HAP-1 (cell line): ENCODE results near the gene NT5DC2.

Experiments used
- DNase-seq, 2 experiments: peaks; one replicate each; pipeline ENCODE4 v3.0.0-alpha.2; 2016 to 2020; ENCODE audit warnings: low spot score in 2 of 2
- H3K27me3 ChIP-seq: fragments of 250-450 bp; sonication (Bioruptor Pico); 2 replicates; pipeline ENCODE4 v1.5.1; 2020; ENCODE audit warnings: low read depth, mild to moderate bottlenecking, moderate library complexity
- H3K36me3 ChIP-seq: fragments of 250-450 bp; sonication (Bioruptor Pico); replicated peaks from 2 replicates; pipeline ENCODE4 v1.5.1; 2020; ENCODE audit warnings: mild to moderate bottlenecking
- H3K4me1 ChIP-seq: fragments of 250-450 bp; sonication (Bioruptor Pico); 2 replicates; pipeline ENCODE4 v1.5.1; 2020; ENCODE audit warnings: mild to moderate bottlenecking
- H3K4me3 ChIP-seq: fragments of 250-450 bp; sonication (Bioruptor Pico); 2 replicates; pipeline ENCODE4 v1.5.1; 2020; ENCODE audit warnings: mild to moderate bottlenecking, moderate library complexity
- H3K9me3 ChIP-seq: fragments of 250-450 bp; sonication (Bioruptor Pico); 2 replicates; pipeline ENCODE4 v1.5.1; 2020; ENCODE audit warnings: mild to moderate bottlenecking, moderate library complexity
- in situ Hi-C: fragments of 300-500 bp; cut with MboI; formaldehyde crosslinking; loops from 3 replicates; pipeline ENCODE4 v1.14.3; 2020; ENCODE audit warnings: low sequenced_read_pairs, inconsistent platforms, mixed read lengths

NT5DC2 gene

DNA sequence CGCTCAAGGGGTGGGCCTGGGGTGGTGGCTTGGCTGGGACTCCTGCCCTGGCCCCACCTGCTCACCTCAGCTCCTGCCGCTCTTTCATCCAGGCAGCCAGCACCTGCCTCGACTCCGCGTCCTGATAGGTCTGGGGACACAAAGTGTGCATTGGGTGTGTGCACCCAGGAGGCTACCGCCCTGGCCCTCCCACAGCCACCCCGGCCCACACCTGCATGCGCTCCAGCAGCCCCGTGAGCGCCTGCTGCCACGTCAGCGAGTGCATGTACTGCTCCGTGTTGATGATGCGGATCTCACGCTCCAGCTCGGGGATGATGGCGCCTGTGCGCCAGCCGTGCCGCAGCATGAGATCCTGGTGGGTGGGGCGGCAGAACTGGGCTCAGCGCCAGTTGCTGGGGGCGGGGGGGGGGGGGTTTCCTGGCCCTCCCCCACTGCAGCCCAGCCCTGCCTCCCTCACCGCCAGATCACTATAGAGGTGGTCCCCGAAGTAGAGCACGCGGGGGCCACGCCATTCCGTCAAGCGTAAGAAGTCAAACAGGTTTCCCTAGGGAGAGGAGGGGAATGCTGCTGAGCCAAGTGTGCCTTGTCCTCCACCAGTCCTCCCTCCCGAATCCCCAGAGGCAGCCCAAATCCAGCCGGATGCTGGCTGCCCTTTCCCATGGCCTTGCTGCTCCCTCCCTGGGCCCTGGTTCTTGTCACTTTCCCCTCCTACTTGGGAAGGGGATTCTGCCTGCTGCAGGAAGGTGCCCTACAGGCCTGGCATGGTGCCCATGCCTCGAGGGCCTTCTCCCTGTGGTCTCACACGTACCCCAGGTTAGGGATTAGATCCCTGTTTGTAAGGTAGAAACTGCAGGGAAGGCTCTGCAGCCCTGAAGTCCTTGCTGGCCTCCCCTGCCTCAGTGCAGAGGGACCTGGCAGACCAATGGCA, 8.6 kb downstream of the NT5DC2 start:
- Histone ChIP-seq H3K4me1 (no peaks in the 10 kb centered on the region), H3K36me3 (peaks cover 62% of the 10 kb centered on the region), H3K27me3 (no peaks in the 10 kb centered on the region), H3K9me3 (no peaks in the 10 kb centered on the region), H3K4me3 (no peak overlapping the region)
- in situ Hi-C loops = no loop called here
- no peak for DNase-seq

DNA sequence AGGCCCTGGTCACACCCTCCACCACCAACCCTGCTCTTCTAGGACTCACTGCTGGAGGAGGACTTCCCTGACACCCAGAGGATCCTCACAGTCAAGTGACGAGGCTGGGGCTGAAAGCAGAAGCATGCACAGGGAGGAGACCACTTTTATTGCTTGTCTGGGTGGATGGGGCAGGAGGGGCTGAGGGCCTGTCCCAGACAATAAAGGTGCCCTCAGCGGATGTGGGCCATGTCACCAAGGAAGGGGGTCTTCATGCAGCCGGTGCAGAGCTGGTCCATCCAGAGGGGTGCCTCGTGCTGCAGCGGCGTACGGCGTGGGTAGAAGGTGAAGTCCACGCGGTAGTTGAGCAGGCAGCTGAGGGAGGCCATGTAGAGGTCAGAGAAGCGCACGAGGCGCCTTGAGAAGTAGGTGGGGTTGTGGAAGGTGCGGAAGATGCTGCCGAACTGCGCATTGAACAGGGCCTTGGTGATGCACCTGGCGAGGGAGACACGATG, 9.4 kb downstream of the NT5DC2 start:
- in situ Hi-C loops = no loop called here
- no peak for DNase-seq
- H3K4me1 ChIP-seq = no peaks in the 10 kb centered on the region
- H3K36me3 ChIP-seq = peaks cover 56% of the 10 kb centered on the region
- no peak overlapping the region for H3K4me3 ChIP-seq
- no peaks in the 10 kb centered on the region for H3K9me3 ChIP-seq
- H3K27me3 ChIP-seq = no peaks in the 10 kb centered on the region

DNA sequence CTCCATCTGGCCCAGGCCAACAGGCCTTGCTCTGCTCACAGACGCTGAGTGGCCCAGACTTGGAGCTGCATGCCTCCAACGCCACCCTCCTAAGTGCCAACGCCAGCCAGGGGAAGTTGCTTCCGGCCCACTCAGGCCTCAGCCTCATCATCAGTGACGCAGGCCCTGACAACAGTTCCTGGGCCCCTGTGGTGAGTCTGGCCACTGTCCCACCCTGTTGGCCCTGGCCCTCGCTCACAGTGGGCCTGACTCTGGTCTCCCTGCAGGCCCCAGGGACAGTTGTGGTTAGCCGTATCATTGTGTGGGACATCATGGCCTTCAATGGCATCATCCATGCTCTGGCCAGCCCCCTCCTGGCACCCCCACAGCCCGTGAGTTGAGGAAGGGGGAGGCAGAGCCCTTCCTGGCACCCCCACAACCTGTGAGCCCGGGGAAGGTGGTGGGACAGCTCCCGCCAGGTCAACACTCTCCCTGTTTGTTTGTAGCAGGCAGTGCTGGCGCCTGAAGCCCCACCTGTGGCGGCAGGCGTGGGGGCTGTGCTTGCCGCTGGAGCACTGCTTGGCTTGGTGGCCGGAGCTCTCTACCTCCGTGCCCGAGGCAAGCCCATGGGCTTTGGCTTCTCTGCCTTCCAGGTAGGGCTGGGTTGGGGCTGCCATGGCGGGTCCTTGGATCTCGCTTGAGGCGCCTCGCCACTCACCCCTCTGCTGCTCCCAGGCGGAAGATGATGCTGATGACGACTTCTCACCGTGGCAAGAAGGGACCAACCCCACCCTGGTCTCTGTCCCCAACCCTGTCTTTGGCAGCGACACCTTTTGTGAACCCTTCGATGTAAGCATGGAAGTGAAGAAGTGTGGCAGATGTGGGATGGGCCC, 10.0 kb downstream of the NT5DC2 start:
- Histone ChIP-seq H3K27me3 (no peaks in the 10 kb centered on the region), H3K9me3 (no peaks in the 10 kb centered on the region), H3K36me3 (peaks cover 50% of the 10 kb centered on the region), H3K4me1 (no peaks in the 10 kb centered on the region), H3K4me3 (no peak overlapping the region)
- in situ Hi-C loops = no loop called here
- no peak for DNase-seq

DNA sequence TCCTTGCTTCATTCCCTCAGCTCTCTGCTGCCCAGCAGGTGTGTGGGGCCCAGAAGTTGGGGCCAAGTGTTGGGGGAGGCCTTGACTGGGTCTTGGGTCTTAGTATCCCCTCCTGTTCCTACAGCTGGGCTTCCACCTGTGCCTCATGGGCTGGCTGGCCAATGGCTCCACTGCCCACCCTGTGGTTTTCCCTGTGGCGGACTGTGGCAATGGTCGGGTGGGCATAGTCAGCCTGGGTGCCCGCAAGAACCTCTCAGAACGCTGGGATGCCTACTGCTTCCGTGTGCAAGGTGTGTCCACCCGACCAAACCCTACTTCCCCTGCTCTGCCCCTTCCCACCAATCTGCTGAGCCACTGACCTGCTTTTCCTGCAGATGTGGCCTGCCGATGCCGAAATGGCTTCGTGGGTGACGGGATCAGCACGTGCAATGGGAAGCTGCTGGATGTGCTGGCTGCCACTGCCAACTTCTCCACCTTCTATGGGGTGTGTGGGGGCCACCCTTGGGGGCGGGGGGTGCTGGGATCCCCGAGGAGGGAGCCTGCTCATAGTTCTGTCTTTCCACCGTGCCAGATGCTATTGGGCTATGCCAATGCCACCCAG, 10.9 kb downstream of the NT5DC2 start:
- peaks cover 41% of the 10 kb centered on the region for H3K36me3 ChIP-seq
- no peak for DNase-seq
- H3K4me1 ChIP-seq = no peaks in the 10 kb centered on the region
- no peaks in the 10 kb centered on the region for H3K9me3 ChIP-seq
- H3K4me3 ChIP-seq = no peak overlapping the region
- no peaks in the 10 kb centered on the region for H3K27me3 ChIP-seq
- in situ Hi-C loops = no loop called here

DNA sequence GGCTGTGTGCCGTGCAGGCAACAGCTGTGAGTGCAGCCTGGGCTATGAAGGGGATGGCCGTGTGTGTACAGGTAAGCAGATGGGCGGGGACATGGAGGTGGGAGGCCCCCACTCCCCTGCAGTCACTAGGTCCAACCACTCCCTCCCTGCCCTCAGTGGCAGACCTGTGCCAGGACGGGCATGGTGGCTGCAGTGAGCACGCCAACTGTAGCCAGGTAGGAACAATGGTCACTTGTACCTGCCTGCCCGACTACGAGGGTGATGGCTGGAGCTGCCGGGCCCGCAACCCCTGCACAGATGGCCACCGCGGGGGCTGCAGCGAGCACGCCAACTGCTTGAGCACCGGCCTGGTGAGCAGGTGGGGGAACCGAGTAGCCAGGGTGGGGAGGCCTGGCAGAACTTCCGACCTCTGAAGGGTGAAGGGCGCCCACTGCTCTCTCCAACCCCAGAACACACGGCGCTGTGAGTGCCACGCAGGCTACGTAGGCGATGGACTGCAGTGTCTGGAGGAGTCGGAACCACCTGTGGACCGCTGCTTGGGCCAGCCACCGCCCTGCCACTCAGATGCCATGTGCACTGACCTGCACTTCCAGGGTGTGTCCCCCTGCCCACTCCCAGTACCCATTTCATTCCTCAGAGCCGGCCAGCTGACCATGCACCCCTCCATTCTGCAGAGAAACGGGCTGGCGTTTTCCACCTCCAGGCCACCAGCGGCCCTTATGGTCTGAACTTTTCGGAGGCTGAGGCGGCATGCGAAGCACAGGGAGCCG, 11.6 kb downstream of the NT5DC2 start:
- H3K27me3 ChIP-seq = no peaks in the 10 kb centered on the region
- no peaks in the 10 kb centered on the region for H3K9me3 ChIP-seq
- peaks cover 34% of the 10 kb centered on the region for H3K36me3 ChIP-seq
- DNase-seq = no peak
- in situ Hi-C loops = no loop called here
- no peak overlapping the region for H3K4me3 ChIP-seq
- H3K4me1 ChIP-seq = no peaks in the 10 kb centered on the region

DNA sequence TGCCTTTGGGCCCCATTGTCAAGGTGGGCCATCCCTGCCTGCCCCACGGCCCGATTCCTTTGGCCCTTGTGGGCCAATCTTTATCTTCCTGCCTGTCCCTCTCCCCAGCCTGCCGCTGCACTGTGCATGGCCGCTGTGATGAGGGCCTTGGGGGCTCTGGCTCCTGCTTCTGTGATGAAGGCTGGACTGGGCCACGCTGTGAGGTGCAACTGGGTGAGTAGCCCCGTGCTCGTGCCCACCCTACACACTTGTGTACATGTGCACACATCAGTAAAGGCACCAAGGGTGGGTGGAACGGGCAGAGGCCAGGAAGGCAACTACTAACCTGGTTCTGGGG, 12.2 kb downstream of the NT5DC2 start:
- peaks cover 28% of the 10 kb centered on the region for H3K36me3 ChIP-seq
- DNase-seq = no peak
- H3K9me3 ChIP-seq = no peaks in the 10 kb centered on the region
- no peak overlapping the region for H3K4me3 ChIP-seq
- no peaks in the 10 kb centered on the region for H3K4me1 ChIP-seq
- H3K27me3 ChIP-seq = no peaks in the 10 kb centered on the region
- in situ Hi-C loops = no loop called here

DNA sequence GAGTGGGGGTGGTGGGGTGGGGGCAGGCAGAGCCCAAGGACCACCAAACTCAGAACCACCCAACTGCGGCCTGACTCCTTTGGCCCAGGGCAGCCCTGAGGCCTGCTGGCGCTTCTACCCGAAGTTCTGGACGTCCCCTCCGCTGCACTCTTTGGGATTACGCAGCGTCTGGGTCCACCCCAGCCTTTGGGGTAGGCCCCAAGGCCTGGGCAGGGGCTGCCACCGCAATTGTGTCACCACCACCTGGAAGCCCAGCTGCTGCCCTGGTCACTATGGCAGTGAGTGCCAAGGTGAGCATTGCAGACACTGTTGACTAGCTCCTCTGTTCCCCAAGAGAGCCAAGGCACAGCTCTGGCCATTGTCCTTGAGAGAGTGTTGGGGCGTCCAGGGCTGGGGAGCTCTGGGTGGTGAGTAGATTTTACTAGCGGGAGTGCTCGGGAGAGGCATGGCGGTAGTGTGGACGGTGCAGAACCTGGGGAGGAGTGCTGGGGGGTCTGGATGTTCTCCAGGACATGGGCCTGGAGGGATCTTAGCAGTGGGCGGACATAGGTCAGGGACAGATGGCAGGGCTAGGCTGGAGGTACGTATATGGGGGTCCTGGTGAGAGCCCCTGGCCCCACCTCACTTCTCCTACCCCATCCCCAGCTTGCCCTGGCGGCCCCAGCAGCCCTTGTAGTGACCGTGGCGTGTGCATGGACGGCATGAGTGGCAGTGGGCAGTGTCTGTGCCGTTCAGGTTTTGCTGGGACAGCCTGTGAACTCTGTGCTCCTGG, 12.8 kb downstream of the NT5DC2 start:
- in situ Hi-C loops = no loop called here

DNA sequence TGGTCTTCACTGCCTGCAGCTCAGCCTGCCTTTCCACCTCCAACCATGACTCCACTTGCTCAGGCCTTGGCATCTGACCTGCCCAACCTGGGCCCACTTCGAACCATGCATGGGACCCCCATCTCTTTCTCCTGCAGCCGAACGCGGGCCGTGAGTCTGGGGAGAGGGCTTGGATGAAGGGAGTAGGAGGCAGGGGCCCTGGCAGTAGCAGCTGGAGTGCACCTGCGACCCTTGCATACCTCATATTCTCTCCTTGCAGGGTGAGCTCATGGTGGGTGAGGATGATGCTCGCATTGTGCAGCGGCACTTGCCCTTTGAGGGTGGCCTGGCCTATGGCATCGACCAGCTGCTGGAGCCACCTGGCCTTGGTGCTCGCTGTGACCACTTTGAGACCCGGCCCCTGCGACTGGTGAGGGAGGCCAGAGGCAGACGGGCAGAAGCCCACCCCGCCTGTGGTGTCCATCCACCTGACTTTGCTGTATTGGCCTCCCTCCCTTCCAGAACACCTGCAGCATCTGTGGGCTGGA, 13.5 kb downstream of the NT5DC2 start:
- Histone ChIP-seq H3K9me3 (no peaks in the 10 kb centered on the region), H3K27me3 (no peaks in the 10 kb centered on the region), H3K4me1 (no peaks in the 10 kb centered on the region), H3K4me3 (no peak overlapping the region), H3K36me3 (peaks cover 15% of the 10 kb centered on the region)
- DNase-seq = no peak
- in situ Hi-C loops = no loop called here

More for the DNA sequence above, 12.8 kb downstream of the NT5DC2 start:
- Histone ChIP-seq H3K4me3 (no peak overlapping the region), H3K36me3 (peaks cover 22% of the 10 kb centered on the region), H3K9me3 (no peaks in the 10 kb centered on the region), H3K27me3 (no peaks in the 10 kb centered on the region), H3K4me1 (no peaks in the 10 kb centered on the region)
- no peak for DNase-seq

DNA sequence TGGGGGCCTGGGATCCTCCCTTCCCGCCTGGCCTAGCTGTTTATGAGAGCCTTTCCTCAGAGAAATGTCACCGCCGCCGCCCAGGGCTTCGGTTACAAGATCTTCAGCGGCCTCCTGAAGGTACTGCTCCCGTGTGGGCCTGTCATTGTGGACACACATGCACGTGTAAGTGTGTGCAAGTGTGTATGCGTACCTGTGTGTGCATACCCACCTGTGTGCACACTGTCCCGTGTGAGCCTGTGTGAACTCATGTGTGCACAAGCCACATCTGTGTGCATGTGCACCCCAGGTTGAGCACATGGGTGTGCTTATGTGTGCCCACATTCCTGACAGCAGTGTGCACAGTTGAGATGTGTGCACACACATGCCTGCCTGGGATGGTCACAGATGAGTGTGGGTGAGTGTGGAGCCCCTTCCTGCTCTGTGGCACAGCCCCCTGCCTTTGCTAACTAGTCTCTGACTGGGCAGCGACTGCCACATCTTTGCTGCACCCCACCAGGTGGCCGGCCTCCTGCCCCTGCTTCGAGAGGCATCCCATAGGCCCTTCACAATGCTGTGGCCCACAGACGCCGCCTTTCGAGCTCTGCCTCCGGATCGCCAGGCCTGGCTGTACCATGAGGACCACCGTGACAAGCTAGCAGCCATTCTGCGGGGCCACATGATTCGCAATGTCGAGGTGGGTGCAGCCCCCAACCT, 14.1 kb downstream of the NT5DC2 start:
- H3K9me3 ChIP-seq = no peaks in the 10 kb centered on the region
- no peak for DNase-seq
- H3K27me3 ChIP-seq = no peaks in the 10 kb centered on the region
- no peaks in the 10 kb centered on the region for H3K4me1 ChIP-seq
- H3K36me3 ChIP-seq = peaks cover 13% of the 10 kb centered on the region
- in situ Hi-C loops = no loop called here
- H3K4me3 ChIP-seq = no peak overlapping the region

DNA sequence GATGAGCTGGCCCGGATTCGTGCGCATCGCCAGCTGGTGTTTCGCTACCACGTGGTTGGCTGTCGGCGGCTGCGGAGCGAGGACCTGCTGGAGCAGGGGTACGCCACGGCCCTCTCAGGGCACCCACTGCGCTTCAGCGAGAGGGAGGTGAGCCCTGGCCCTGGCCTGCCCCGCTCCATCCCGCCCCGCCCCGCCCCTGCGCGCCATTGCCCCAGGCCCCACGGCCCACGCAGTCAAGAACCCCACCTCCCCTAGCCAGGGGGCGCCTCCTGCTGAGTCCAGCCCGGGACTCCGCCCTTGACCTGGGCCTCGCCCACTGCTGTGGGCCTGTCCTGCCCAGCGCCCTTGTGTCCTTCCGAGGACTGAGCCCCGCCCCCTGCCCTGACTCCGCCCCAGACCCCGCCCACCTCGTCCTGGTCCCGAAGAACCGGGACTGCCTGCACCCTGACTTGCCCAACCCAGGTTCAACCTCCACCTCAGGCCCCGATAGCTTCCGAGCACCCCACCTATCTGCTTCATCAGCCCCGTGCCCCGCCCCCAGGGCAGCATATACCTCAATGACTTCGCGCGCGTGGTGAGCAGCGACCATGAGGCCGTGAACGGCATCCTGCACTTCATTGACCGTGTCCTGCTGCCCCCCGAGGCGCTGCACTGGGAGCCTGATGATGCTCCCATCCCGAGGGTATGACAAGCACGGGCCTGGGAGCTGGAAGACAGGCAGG, 14.8 kb downstream of the NT5DC2 start:
- Histone ChIP-seq H3K4me1 (no peaks in the 10 kb centered on the region), H3K4me3 (no peak overlapping the region), H3K9me3 (no peaks in the 10 kb centered on the region), H3K27me3 (no peaks in the 10 kb centered on the region), H3K36me3 (peaks cover 6% of the 10 kb centered on the region)
- in situ Hi-C loops = no loop called here
- DNase-seq = peak in 1 of 2 experiments; percentile 50

DNA sequence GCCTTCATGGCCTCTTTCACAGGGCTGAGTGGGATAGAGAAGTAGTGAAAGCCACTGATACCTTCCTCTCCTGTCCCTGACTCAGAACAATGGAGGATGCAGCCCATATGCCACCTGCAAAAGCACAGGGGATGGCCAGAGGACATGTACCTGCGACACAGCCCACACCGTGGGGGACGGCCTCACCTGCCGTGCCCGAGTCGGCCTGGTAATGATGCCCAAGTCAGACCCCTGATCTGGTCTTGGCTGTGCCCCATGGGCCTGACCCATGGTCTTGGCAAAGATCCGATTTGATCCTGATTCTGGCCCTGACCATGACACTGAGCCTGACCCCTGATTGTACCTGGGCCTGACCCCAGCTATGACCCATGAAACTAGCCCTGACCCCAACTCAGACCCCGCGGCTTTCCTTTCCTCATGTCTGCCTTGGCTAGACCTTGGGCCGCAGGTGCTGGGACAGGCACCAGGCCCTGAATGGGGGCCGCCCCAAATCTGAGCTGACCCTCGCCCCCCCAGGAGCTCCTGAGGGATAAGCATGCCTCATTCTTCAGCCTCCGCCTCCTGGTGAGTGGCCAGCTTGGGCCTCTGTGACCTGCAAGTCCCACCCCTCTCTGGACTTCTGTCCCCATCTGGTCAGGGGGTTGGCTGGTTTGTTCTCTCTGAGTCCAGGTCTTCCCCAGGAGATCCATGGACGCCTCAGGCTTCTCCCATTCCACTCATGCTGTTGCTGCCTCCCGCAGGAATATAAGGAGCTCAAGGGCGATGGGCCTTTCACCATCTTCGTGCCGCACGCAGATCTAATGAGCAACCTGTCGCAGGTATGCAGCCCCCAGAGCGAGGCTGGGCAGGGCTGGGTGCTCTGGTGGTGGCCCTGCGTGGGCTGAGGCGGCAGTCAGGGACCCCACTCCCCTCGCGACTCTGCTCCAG, 15.6 kb downstream of the NT5DC2 start:
- in situ Hi-C loops = no loop called here
- Histone ChIP-seq H3K27me3 (no peaks in the 10 kb centered on the region), H3K9me3 (no peaks in the 10 kb centered on the region), H3K4me1 (no peaks in the 10 kb centered on the region), H3K4me3 (no peak overlapping the region), H3K36me3 (no peaks in the 10 kb centered on the region)
- no peak for DNase-seq
